GM23338 (cell line): ENCODE measurements around the gene KCNF1. TPM values are rescaled to one million over a fixed set of nuclear protein-coding genes. Genes with fewer than 3 reads are reported as not detected.

ENCODE experiments used
- ATAC-seq: fragments of 200-7000 bp; cut with Tn5 transposase; 3 replicates; pipeline ENCODE4 v1.9.1; 2020
- DNase-seq: peaks from one replicate; pipeline ENCODE4 v3.0.0-alpha.2; 2015; ENCODE audit warnings: low spot score
- H2AFZ ChIP-seq: fragments of 200-600 bp; sonication (generic); 2 replicates; pipeline ENCODE4 v1.8.0; 2016; ENCODE audit warnings: antibody characterized with exemption, mild to moderate bottlenecking, moderate library complexity
- H3F3A ChIP-seq: fragments of 200-600 bp; sonication (generic); replicated peaks from 2 replicates; pipeline ENCODE4 v1.8.0; 2017; ENCODE audit warnings: antibody characterized with exemption, mixed run types, low read depth
- H3K27ac ChIP-seq: fragments of 200-600 bp; sonication (generic); 2 replicates; pipeline ENCODE4 v1.6.1; 2016; ENCODE audit warnings: low read depth
- H3K27me3 ChIP-seq: fragments of 200-600 bp; sonication (generic); 2 replicates; pipeline ENCODE4 v1.8.0; 2016; ENCODE audit warnings: mild to moderate bottlenecking, mixed run types, moderate library complexity; ENCODE audit not compliant: insufficient read depth
- H3K36me3 ChIP-seq: fragments of 200-600 bp; sonication (generic); 2 replicates; pipeline ENCODE4 v1.8.0; 2016; ENCODE audit warnings: mild to moderate bottlenecking; ENCODE audit not compliant: insufficient read depth
- H3K4me1 ChIP-seq: fragments of 200-600 bp; sonication (generic); 2 replicates; pipeline ENCODE4 v1.8.0; 2016; ENCODE audit warnings: mild to moderate bottlenecking, moderate library complexity; ENCODE audit not compliant: insufficient read depth
- H3K4me2 ChIP-seq: fragments of 200-600 bp; sonication (generic); 2 replicates; pipeline ENCODE4 v1.7.1; 2017; ENCODE audit warnings: mixed run types
- H3K4me3 ChIP-seq: fragments of 200-600 bp; sonication (generic); 2 replicates; pipeline ENCODE4 v1.6.1; 2016; ENCODE audit warnings: mixed run types
- H3K79me2 ChIP-seq: fragments of 200-600 bp; sonication (generic); replicated peaks from 2 replicates; pipeline ENCODE4 v1.8.0; 2017; ENCODE audit warnings: mild to moderate bottlenecking; ENCODE audit not compliant: insufficient read depth
- H3K9me2 ChIP-seq: fragments of 200-600 bp; sonication (generic); 2 replicates; pipeline ENCODE4 v1.8.0; 2017; ENCODE audit not compliant: insufficient read depth
- H4K20me1 ChIP-seq: fragments of 200-600 bp; sonication (generic); replicated peaks from 2 replicates; pipeline ENCODE4 v1.8.0; 2017; ENCODE audit warnings: mild to moderate bottlenecking; ENCODE audit not compliant: insufficient read depth
- H3K27ac Mint-ChIP-seq: 2 replicates; pipeline ENCODE4 v1.8.0; 2020; ENCODE audit warnings: inconsistent platforms, mild to moderate bottlenecking, moderate library complexity, mixed read lengths
- H3K27me3 Mint-ChIP-seq: 3 replicates; pipeline ENCODE4 v1.8.0; 2022; ENCODE audit warnings: low read depth, mild to moderate bottlenecking, moderate library complexity, mixed read lengths, inconsistent platforms; ENCODE audit not compliant: insufficient read depth, poor library complexity
- H3K36me3 Mint-ChIP-seq: 3 replicates; pipeline ENCODE4 v1.8.0; 2021; ENCODE audit warnings: low read depth, mild to moderate bottlenecking, inconsistent platforms, moderate library complexity, mixed read lengths
- H3K4me1 Mint-ChIP-seq: 3 replicates; pipeline ENCODE4 v1.8.0; 2020; ENCODE audit warnings: mild to moderate bottlenecking, inconsistent platforms, mixed read lengths
- H3K4me3 Mint-ChIP-seq: 3 replicates; pipeline ENCODE4 v1.8.0; 2021; ENCODE audit warnings: moderate library complexity, mild to moderate bottlenecking, inconsistent platforms, mixed read lengths
- H3K9me3 Mint-ChIP-seq: 3 replicates; pipeline ENCODE4 v1.8.0; 2020; ENCODE audit warnings: moderate library complexity, mild to moderate bottlenecking, inconsistent platforms, mixed read lengths
- CREB1 ChIP-seq: fragments of 250-450 bp; sonication (Bioruptor Pico); IDR thresholded peaks from 2 replicates; pipeline ENCODE4 v1.5.0; 2020; ENCODE audit warnings: low read depth, mild to moderate bottlenecking, moderate library complexity
- EZH2 ChIP-seq: fragments of 200-600 bp; sonication (generic); IDR thresholded peaks from one replicate; pipeline ENCODE4 v1.8.0; 2017; ENCODE audit warnings: antibody characterized with exemption, mild to moderate bottlenecking, low read depth; ENCODE audit not compliant: unreplicated experiment
- EZH2phosphoT487 ChIP-seq: fragments of 200-600 bp; sonication (generic); IDR thresholded peaks from one replicate; pipeline ENCODE4 v1.8.1; 2018; ENCODE audit warnings: antibody characterized with exemption; ENCODE audit not compliant: unreplicated experiment
- JUNB ChIP-seq: IDR thresholded peaks from one replicate; pipeline ENCODE4 v1.6.1; 2016; ENCODE audit warnings: antibody characterized with exemption; ENCODE audit not compliant: unreplicated experiment
- NANOG ChIP-seq: IDR thresholded peaks from 2 replicates; pipeline ENCODE4 v1.6.1; 2016; ENCODE audit warnings: antibody characterized with exemption, borderline replicate concordance
- STAT1 ChIP-seq: IDR thresholded peaks from one replicate; pipeline ENCODE4 v1.6.1; 2016; ENCODE audit warnings: antibody characterized with exemption; ENCODE audit not compliant: unreplicated experiment
- ZNF331 ChIP-seq: fragments of 250-450 bp; sonication (Bioruptor Pico); IDR thresholded peaks from 2 replicates; pipeline ENCODE4 v1.5.0; 2020; ENCODE audit warnings: low read depth, mild to moderate bottlenecking, moderate library complexity
- polyA plus RNA-seq: library from polyadenylated mRNA; unstranded; fragments of >200 nt; fragmentation: Nextera tagmentation; extraction: Ambion mirVana; gene quantifications from 2 replicates; pipeline ENCODE4 v1.2.1, GENCODE V29; 2016
- total RNA-seq: library from RNA; depleted of rRNA; stranded (reverse); fragments of >200 nt; shearing (Covaris generic); gene quantifications from 2 replicates; pipeline ENCODE4 v1.2.3, GENCODE V29; 2014
- TF ChIP-seq, protein P1 (sequence below), 2 experiments: fragments of 200-600 bp in 1 of 2; sonication (generic) in 1 of 2; conservative IDR thresholded peaks; 2 replicates each; pipeline versions ENCODE4 v1.5.1 to v1.6.1; 2016 to 2017; ENCODE audit warnings: antibody characterized with exemption in 2 of 2, low read depth in 2 of 2, mild to moderate bottlenecking in 2 of 2, moderate library complexity in 1 of 2
- TF ChIP-seq, protein P2 (sequence below): IDR thresholded peaks from 2 replicates; pipeline ENCODE4 v1.6.1; 2016; ENCODE audit warnings: antibody characterized with exemption
- TF ChIP-seq, protein P3 (sequence below): IDR thresholded peaks from one replicate; pipeline ENCODE4 v1.6.1; 2018; ENCODE audit warnings: antibody characterized with exemption; ENCODE audit not compliant: unreplicated experiment

The KCNF1 gene
- total and polyA plus RNA-seq, 2 experiments from 2014 or later: 0.11 to 1.5 TPM

DNA sequence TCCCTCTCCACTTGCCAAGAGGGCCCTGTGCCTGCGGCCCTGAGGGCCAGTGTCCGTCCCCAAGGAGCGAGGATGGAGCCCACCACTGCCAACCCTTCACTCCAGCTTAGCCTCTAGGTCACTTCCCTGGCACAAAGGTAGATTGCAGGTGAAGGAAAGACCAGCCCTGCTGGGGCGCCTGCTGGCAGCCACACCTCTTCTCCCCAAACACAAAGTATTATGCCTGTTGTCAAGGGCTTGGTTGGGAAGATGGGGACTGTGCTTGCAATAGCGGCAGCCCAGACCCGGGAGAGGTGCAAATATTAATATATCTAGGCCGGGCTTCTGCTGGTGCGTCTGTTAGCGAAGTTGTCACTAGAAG, 7.7 kb downstream of the KCNF1 start:
- peak overlapping the region; percentile 43; the same call in 1 of the 2 replicates for H2AFZ ChIP-seq
- Mint-ChIP-seq H3K36me3 (no peaks in the 10 kb centered on the region), H3K9me3 (no peaks in the 10 kb centered on the region; the same call in 2 of the 3 replicates), H3K4me1 (peaks cover 43% of the 10 kb centered on the region), H3K27me3 (peaks cover 24% of the 10 kb centered on the region), H3K27ac (no peak overlapping the region), H3K4me3 (no peak overlapping the region)
- H3K27me3 ChIP-seq: no peaks in the 10 kb centered on the region
- ATAC-seq: no peak
- TF ChIP-seq STAT1: no peak
- TF ChIP-seq, protein P1, sequence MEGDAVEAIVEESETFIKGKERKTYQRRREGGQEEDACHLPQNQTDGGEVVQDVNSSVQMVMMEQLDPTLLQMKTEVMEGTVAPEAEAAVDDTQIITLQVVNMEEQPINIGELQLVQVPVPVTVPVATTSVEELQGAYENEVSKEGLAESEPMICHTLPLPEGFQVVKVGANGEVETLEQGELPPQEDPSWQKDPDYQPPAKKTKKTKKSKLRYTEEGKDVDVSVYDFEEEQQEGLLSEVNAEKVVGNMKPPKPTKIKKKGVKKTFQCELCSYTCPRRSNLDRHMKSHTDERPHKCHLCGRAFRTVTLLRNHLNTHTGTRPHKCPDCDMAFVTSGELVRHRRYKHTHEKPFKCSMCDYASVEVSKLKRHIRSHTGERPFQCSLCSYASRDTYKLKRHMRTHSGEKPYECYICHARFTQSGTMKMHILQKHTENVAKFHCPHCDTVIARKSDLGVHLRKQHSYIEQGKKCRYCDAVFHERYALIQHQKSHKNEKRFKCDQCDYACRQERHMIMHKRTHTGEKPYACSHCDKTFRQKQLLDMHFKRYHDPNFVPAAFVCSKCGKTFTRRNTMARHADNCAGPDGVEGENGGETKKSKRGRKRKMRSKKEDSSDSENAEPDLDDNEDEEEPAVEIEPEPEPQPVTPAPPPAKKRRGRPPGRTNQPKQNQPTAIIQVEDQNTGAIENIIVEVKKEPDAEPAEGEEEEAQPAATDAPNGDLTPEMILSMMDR (conservative IDR thresholded peaks at IDR 0.05; ENCODE audit: low read depth in 2 of 2): no peak
- TF ChIP-seq, protein P2, sequence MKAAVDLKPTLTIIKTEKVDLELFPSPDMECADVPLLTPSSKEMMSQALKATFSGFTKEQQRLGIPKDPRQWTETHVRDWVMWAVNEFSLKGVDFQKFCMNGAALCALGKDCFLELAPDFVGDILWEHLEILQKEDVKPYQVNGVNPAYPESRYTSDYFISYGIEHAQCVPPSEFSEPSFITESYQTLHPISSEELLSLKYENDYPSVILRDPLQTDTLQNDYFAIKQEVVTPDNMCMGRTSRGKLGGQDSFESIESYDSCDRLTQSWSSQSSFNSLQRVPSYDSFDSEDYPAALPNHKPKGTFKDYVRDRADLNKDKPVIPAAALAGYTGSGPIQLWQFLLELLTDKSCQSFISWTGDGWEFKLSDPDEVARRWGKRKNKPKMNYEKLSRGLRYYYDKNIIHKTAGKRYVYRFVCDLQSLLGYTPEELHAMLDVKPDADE: no peak
- no peak for TF ChIP-seq EZH2phosphoT487
- no peak for DNase-seq
- H3K4me1 ChIP-seq: peaks cover 10% of the 10 kb centered on the region
- no peak overlapping the region for H3K4me3 ChIP-seq
- no peaks in the 10 kb centered on the region for H3K9me2 ChIP-seq
- no peaks in the 10 kb centered on the region for H3K79me2 ChIP-seq
- H3K27ac ChIP-seq: no peak overlapping the region
- no peaks in the 10 kb centered on the region for H4K20me1 ChIP-seq
- H3K36me3 ChIP-seq: no peaks in the 10 kb centered on the region
- H3F3A ChIP-seq: 0 out of 2 replicates have a peak, but pooled peaks cover 3% of the 10 kb centered on the region
- peak overlapping the region; percentile 43 for H3K4me2 ChIP-seq

- DNase-seq: peak; percentile 52
- Histone ChIP-seq H3K4me2 (peak overlapping the region; percentile 43), H4K20me1 (no peaks in the 10 kb centered on the region), H2AFZ (peak overlapping the region; percentile 43), H3K4me1 (peaks cover 10% of the 10 kb centered on the region), H3F3A (0 out of 2 replicates have a peak, but pooled peaks cover 3% of the 10 kb centered on the region), H3K9me2 (no peaks in the 10 kb centered on the region), H3K79me2 (no peaks in the 10 kb centered on the region), H3K27ac (no peak overlapping the region), H3K4me3 (no peak overlapping the region), H3K36me3 (no peaks in the 10 kb centered on the region), H3K27me3 (no peaks in the 10 kb centered on the region)
- ATAC-seq: peak; percentile 24
- H3K4me3 Mint-ChIP-seq: no peak overlapping the region; the same call in 2 of the 3 replicates
- no peaks in the 10 kb centered on the region for H3K36me3 Mint-ChIP-seq
- no peaks in the 10 kb centered on the region; the same call in 2 of the 3 replicates for H3K9me3 Mint-ChIP-seq
- H3K27ac Mint-ChIP-seq: no peak overlapping the region
- H3K27me3 Mint-ChIP-seq: peaks cover 22% of the 10 kb centered on the region
- H3K4me1 Mint-ChIP-seq: peaks cover 38% of the 10 kb centered on the region
- TF ChIP-seq, protein P3, sequence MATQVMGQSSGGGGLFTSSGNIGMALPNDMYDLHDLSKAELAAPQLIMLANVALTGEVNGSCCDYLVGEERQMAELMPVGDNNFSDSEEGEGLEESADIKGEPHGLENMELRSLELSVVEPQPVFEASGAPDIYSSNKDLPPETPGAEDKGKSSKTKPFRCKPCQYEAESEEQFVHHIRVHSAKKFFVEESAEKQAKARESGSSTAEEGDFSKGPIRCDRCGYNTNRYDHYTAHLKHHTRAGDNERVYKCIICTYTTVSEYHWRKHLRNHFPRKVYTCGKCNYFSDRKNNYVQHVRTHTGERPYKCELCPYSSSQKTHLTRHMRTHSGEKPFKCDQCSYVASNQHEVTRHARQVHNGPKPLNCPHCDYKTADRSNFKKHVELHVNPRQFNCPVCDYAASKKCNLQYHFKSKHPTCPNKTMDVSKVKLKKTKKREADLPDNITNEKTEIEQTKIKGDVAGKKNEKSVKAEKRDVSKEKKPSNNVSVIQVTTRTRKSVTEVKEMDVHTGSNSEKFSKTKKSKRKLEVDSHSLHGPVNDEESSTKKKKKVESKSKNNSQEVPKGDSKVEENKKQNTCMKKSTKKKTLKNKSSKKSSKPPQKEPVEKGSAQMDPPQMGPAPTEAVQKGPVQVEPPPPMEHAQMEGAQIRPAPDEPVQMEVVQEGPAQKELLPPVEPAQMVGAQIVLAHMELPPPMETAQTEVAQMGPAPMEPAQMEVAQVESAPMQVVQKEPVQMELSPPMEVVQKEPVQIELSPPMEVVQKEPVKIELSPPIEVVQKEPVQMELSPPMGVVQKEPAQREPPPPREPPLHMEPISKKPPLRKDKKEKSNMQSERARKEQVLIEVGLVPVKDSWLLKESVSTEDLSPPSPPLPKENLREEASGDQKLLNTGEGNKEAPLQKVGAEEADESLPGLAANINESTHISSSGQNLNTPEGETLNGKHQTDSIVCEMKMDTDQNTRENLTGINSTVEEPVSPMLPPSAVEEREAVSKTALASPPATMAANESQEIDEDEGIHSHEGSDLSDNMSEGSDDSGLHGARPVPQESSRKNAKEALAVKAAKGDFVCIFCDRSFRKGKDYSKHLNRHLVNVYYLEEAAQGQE: no peak
- TF ChIP-seq ZNF331 (CRISPR knock-in tag): no peak
- TF ChIP-seq EZH2phosphoT487: no peak
- TF ChIP-seq, protein P1 (conservative IDR thresholded peaks at IDR 0.05; ENCODE audit: low read depth in 2 of 2): no peak
- TF ChIP-seq, protein P2: no peak
- no peak for TF ChIP-seq CREB1
- no peak for TF ChIP-seq NANOG
- no peak for TF ChIP-seq EZH2
- TF ChIP-seq JUNB: no peak
Measured at GRCh38 chr2:10919771-10920621, 8.3 kb downstream of the KCNF1 start.
